Measurements from ENCODE around the gene E2F4.
A peak's percentile ranks its signal among the peaks of the same experiment; 100 is the strongest.

The E2F4 gene, protein sequence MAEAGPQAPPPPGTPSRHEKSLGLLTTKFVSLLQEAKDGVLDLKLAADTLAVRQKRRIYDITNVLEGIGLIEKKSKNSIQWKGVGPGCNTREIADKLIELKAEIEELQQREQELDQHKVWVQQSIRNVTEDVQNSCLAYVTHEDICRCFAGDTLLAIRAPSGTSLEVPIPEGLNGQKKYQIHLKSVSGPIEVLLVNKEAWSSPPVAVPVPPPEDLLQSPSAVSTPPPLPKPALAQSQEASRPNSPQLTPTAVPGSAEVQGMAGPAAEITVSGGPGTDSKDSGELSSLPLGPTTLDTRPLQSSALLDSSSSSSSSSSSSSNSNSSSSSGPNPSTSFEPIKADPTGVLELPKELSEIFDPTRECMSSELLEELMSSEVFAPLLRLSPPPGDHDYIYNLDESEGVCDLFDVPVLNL

DNA sequence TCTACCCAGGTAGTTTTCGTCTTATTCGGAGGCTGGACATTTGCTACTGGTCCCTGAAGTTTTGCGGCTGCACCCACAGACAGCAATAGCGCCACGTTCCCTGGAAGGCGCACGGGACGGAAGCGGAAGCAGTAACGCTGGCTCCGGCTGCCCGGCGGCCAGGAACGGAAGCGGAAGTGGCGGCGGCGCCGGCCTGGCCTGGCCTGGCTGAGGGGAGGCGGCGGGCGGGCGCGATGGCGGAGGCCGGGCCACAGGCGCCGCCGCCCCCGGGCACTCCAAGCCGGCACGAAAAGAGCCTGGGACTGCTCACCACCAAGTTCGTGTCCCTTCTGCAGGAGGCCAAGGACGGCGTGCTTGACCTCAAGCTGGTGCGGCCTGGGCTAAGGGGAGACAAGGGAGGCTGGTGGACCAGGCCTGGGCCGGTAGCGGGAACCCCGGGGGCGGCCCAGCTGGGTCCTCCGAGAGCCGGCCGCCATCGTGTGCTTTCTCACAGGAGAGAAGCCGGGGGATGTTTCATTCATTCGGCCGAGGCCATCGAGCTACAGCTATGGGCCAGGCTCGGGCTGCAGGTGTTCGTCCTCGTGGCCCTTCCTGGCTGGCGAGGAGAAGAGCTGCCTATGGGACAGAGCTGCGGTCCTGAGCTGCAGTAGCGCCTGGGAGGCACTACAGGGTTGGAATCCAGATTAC is at the start of gene E2F4:
Gene E2F4, plus strand, starts transcription at position 161 of the 687 bp plus-strand sequence. Its CDS starts 73 bp downstream, at position 234.
- peak; percentile 96 to 98 (median 97) for DNase-seq

DNA sequence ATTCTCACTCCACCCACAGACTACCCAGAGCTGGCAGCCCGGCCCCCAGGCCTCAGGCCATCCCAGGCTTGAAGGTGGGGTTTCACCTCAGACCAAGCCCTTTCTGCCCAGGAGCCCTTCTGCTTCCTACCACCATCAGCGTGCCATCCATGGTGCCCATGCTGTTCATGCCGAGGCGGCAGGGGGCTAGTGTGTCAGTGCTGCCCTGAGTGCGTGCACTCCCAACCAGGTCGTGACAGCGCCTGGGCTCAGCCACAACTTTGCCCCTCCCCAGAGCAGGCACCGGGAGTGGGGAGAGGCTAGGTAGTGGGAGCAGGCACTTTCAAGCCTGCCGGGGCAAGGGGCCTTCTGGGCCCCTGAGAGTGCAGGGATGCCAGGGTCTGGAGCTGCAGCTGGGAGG is 49.6 kb upstream of the E2F4 start:
- no peak for DNase-seq

DNA sequence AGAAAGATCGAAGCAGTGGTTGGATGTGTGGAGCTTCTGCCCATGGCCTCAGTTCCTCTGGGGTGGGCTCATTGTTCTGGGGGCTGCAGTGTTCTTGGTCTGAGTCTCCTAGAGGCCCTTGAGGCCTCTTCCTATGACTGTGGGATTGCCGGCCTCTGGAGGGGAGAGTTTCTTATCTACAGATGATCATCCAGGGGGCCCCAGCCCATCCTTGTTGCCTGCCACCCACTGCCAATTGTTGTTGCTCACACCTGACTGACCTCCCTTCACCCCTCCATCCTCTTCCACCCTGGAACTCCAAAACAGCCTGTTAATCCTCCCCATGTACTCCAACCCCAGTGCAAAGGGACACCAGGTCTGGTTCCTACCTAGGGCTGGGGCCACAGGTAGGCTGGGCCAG is 47.0 kb upstream of the E2F4 start:
- no peak for DNase-seq

DNA sequence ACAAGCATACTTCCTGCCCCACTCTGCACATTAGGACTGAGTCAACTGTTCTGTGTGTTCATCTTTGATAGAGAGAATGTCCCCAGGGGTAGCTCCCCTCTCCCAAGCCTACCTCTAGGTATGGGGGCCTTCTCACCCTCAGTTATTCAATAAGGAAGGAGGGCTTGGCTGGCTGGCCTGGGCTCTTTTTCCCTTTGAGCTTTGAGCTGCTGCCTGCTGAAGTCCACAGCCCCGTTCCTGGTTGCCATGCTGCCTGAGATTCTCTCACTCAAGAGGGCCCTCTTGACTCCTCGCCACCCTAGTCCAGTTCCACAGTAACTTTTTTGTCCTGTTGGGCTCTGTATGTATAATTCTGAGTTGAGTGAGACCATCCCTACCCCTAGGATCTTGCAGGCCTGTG is 46.2 kb upstream of the E2F4 start:
- DNase-seq, result no peak

DNA sequence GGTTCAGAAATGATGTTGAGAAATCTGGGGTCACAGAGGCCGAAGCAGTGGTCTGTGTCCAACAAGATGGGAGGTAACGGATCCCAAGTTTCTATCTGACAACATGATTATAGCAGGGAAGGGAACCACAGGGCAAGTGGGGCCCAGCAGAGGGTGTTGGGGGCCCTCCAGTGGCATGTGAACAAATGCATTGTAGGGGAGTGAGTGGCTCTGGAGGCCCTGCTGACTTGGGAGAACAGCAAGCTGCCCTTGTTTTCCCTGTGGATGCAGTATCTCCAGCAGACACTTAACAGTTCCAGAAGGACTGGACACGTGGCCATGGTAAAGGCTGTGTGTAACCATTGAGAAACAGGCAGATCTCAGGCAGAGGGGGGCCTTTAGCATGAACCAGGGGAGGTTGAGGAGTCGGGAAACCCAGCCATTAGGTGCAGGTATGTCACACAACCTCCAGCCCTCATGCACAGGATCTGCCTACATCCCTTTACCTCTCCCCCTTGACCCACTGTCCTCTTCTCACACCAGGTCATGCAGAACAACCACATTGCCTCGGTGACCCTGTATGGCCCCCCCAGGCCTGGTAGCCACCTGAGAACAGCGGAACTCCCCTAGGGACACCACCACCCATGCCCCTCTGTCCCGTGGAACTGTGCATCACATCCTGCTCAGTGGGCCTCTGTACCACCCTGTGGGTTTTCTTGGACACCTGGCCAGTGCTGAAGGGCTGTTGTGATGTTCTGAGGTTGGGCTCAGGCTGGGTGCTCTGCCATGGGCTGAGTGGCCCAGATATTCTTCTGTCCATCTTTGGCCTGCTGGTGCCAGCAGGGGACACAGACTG is 45.2 kb upstream of the E2F4 start:
- no peak for DNase-seq

DNA sequence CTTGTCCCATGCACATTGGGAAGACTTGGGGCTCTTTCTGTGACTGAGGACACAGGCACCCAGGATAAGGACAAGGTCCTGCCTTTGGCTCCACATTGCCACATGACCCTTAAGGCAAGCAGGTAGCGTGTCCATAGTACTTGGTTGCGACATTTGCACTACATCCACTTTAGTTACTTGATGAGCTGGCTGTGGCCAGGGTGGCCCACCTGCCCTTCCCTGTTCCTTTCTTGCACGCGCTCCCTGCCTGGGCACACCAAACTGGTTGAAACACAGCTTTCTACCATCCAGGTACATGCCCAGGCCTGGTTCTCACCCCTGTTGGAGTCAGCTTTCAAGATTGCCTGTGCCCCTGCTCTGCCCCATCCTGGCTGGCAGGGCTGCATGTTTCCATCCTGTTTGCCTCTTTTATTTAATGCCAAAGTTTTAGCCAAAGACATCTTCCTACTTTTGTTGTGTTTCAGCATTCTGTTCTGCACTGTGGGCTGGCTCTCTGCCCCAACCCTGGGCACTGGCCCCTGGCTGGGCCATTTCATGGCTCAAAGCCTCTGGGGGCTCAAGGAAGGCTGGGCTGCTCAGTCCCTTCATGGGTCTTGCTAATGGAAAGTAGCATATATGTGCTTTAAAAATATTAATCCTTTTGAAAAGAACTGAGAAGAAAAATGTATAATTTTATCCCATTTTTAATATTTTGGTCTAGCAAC is 44.4 kb upstream of the E2F4 start:
- DNase-seq, result no peak

DNA sequence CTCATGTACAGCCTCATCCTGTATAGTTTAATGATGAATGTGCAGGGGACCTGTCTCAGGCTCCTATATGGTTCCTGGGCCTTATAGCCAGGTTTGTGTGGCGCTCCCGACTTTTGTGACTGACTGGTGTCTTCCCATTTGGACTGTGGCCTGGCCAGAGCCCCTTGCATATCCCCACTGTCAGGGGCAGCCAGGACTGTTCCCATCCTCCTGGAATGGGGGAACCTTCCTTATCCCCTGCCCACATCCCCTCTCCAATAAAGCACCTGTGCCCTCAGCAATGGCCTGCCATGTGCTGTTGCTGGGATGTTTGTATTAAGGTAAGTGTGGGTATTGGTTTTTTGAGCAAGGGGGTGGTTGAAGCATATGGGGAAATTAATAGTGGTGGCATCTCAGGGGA is 43.7 kb upstream of the E2F4 start:
- no peak for DNase-seq

DNA sequence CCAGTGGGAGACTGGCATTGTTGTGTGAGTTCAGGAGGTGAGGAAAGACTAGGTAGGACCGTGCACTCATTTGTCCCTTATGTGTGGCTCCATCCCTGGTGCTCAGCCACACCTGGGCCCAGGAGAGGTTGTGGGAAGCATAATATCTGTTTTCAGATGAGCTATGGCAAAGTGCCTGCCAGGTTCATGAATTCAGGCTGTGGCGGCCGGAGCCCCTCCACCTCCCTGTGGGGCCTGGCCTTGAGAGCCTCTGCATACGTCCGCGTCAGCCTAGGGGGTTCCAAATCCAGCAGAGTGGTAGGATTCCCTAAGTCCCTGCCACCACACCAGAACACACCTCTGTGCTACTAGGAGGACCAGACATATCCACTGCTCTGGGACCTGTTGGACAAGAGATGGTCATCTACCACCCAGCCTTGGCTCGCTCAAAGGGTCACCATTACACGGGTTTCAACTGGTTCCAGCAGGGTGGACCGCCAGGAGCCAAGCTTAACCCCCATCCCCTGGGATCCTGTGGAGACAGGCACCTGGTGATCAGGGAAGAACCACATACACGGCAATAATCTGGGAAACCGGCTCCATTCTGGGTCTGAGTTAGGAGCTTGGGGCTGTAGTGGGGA is 43.2 kb upstream of the E2F4 start:
- no peak for DNase-seq

DNA sequence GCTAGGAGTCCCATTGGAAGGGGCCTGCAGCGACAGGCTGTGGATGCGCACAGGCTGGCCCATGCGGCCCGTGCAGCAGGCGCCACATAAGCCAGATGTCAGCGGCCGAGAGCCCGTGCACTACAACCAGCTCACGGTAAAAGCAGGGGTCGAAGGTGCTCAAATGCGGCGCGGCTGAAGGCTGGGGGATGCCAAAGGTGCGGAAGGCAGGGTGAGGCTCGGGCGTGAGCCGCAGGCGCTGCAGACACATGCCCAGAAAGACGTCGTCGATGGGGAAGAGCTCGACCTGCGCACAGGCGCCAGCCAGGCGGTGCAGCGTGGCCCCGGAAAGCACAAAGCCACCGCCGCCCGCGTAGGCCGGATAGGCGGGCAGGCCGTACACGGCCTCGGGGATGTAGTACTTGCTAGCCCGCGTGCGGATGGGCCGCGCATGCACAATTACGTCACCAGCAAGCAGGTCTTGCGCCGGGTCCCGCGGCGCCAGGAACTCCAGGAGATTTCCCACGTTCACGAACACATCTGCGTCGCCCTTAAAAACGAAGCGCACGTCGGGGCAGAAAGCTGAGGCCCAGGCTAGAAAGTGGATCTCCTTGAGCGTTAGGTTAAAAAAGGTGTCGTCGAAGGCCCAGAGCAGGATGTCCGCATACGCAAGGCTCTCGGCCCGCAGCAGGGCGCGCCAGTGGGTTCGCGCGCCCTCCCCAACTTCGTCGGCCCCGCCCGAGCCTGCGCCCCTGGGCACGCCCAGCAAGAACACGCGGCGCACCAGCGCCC is 42.5 kb upstream of the E2F4 start:
- DNase-seq, result no peak

DNA sequence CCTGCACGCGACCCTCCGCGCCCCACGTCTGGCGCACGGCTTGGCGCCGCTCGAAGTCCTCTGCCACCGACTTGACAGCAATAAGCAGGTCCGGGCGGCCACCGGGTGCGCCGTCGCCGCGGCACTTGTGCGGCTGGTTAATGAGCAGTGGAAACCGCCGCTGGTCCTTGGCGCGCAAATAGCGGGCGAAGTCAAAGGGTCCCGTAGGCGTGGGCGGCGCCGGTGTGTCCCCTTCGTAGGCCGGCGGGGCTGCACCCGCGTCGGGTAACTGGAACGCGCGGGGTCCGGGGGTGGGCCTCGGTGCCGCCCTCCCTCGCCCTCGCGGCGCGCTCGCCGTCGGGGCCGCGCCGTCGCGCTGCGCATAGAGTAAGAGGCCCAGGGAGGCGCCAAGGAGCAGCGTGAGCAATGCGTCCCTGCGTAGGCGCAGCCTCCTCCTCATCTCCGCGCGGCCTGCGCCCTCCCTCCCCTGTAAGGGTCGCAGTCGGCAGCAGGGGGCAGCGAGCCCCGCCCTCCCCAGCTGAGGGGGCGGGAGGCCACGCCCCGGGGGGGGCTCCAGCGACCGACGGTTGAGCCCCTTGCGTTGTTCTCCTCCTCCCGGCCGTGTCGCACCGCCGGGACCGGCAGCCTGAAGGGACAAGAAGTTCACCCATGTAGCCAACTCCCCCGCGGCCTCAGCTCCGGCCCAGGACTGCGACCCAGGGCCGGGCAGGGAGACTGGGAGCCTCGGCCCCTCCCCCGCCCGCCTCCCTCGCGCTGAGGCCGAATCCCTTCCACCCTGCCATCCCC is 41.7 kb upstream of the E2F4 start:
- peak; percentile 54 to 76 (median 57) for DNase-seq

DNA sequence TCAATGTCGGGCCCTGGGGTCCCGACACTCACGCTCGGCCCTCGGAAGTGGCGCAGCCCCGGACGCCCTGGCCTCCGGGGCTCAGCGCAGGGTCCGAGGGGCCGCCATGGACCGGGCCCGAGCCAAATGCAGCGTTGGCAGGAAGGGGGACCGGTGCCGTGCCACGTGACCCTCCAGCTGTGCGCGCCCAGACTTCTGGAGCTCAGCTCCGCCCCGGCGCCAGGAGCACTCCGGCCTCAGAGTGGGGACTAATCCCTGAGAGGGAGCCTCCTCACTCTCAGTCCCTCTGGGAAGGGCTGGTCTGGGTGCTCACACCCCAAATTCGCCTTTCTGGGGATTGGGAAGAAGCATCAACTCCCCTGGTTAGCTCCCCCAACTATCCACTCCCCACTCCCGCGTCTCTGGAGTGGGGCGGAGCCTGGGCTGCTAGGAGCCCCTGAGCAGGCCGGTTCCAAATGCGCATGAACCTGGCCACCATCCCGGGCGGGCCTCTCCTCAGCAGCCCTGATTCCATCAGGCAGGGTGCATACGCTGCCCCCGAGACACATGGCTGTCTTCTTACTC is 41.0 kb upstream of the E2F4 start, which contains the start of gene B3GNT9:
Gene B3GNT9, minus strand, starts transcription at position 166 of the 564 bp plus-strand sequence. CDS start 513 bp downstream, outside the sequence.
- peak in 1 of 3 donors; percentile 53 for DNase-seq

DNA sequence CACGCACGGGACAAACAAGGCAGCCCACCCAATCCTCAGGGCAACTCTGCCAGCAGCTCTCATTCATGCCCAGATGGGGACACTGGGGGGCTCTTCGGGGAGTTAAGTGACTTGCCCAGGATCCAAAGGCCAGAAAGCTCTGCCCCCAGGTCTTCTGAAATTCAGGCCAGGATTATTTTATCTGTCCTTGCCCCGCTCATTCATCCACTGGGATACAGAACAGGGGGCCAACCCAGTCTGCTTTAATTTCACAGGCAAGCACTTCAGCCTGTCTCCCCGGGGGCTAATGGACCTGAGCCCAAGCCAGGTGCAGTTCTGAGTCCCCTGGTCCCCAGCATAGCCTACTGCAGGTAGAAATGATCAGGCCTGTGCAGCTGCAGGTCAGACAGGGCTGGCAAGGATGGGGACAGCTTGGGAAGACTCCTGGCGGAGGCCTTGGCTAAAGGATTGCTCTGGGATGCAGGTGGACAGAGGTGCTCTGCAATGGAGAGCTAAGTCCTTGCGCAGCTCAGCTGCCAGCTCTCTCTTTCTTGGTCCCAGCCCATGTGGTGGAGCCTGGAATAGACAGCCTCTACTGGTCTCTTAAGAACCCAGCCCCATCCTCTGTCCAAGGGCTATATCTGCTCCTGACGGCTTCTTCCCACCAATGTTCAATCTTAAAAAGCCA is 40.4 kb upstream of the E2F4 start:
- DNase-seq, result no peak

DNA sequence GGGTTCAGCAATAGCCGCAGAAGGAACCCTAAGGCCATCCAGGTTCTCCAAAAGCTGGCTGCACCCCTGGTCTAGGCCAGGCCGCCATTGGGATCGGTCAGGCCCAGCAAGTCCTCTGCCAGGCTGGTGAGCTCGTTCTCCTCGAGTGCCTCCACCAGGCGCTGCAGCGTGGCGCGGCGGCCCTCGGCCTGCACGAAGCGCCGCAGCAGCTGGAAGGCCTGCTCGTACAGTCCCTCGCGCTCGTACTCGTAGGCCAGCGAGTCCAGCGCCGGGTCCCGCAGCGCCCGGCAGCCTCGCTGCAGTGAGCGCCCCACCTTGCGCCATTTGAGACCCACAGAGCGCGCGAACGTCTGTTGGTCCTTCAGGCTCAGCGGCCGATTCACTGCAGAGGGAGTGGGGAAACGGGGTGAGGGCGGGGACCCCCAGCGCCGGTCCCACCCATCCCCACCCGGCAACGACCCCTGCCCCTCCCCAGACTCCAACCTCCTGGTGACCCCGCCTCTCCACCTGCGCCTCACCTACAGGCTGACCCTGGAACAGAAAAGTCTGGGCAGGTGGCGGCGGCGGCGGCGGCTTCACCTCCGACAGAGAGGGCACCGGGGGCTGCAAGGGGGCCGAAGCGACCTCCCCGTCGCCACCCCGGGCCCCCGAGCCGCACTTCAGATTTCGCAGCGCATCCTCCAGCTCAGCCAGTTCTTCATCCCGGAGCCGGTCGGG is 37.2 kb upstream of the E2F4 start:
- no peak for DNase-seq

DNA sequence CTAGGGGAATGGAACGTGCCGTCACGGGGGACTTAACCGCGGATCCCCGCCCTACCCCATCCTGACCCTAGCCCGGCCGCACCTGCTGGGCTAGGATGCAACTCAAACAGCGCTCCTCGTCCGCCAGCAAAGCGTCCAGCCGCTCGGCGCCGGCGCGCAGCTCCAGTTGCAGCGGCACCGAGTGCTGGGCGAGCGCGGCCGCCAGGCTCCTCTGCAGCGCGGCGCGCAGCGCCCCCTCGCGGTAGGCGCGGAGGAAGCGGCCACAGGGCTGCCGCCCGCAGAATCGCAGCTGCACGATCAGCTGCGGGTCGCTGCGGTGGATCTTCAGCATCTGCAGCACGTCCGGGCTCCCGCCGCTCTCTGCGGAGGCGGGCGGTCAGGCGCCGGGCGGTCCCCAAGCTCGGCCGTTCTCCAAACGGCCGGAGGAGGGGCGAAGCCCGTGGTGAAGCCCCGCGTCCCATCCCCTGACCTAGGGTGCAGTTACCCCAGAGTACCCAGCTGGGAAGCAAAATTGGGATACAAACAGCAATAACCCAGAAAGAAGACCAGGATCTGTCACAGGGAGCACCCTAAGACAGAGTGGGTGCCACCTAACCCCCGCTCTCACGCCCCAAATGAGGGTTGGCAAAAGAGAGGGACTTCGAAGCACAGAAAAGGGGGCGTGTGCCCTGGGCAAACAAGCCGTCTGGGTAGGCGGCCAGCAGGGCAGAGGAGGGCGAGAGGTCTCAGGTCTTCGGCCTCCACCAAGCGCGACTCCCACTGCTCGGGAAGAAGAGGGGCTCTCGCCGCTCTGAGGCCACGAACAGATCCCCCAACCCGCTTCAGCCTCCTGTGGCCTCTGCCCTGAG is 36.4 kb upstream of the E2F4 start:
- peak; percentile 81 to 94 (median 90) for DNase-seq

DNA sequence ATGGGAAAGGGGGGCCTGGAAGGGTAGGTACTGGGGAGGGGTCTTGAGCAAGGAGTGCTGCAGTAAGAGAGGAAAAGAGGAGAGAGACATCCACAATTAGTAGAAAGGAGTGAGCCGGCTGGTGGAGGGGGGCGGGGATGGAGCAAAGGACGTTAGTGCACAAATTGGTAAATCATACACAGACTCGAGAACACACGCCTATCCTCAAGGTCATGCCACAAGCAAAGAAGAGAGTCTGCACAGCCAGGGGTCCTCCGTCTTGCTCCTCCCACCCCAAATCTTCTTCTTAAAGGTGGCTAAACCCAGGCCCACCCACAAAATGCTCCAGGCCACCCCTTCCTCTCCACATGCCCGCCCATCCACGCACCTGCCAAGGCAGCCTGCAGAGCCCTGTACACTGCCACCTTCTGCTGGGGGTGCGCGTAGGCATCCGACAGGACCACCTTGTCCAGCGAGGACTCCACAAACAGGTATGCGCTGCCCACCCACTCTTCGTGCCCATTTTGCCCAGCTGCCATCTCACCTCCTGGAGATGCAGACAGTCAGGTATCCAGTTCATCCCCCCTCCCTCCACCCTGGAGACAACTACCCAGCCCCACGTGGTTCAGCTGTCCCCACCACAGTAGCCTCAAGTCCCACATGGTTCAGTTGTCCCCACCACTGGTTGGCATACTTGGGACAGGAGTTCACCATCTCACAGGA is 35.7 kb upstream of the E2F4 start:
- DNase-seq, result no peak

DNA sequence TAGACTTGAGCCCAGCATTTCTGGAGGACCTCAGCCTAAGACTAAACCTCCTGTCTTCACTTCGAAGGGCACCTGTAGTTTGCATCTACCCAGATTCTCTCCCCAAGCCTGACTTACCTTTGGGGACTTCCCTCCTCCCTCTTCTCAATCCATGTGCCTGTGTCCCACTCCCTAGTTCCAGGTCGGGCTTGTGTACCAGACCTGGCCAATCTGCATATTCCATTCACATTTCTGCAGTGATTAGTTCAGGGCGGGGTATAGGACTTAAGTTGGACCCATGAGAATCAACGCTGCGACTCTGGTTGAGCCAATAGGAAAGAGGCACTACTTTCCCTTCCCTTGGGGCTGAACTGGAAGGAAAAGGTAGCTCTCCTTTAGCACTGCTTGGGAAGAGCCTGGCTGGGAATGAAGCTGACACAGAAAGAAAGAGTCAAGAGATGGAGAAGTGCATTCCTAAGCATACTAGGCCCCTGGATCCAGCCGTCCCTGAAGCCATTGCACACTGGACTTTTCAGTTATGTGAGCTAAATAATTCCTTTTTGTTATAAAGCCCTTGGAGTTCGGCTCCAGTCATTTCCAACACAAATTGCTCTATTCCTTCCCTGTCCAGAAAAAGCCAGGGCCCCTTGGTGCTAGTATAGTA is 34.7 kb upstream of the E2F4 start:
- no peak for DNase-seq

All from suppressor macrophage treated with lipopolysaccharide for 1 hour (primary cell).